ENCODE measurements around the gene GINS1.

DNA sequence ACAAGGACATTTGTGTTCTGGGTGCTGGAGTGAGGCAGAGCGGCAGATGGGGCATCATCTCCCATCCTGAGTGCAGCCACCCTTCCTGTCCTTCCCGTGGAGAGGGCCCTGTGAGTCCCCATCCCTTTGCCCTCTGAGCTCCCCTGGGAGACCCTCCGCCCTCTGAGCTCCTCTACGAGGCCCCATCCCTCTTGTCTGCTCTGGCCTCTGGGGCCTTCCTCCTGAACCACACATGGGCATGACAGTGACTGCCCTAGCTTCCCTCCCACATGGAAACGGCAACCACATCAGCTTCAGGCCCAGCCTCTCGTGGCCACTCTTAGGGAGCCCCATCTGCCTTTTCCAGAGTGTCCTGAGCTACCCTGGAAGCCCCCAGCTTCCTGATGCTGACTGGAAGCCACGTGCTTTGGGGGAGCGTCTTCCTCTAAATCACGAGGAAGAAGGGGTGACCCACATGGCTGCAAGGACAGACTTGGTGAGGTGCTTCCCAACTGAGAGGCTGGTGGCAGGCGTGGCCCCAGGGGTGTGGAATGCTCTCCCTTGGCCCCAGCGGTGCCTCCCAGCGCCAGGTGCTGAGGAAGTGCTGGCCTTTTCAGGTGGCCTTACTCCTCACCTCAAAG lies 52.6 kb downstream of the GINS1 start:
- TF ChIP-seq, protein P1, sequence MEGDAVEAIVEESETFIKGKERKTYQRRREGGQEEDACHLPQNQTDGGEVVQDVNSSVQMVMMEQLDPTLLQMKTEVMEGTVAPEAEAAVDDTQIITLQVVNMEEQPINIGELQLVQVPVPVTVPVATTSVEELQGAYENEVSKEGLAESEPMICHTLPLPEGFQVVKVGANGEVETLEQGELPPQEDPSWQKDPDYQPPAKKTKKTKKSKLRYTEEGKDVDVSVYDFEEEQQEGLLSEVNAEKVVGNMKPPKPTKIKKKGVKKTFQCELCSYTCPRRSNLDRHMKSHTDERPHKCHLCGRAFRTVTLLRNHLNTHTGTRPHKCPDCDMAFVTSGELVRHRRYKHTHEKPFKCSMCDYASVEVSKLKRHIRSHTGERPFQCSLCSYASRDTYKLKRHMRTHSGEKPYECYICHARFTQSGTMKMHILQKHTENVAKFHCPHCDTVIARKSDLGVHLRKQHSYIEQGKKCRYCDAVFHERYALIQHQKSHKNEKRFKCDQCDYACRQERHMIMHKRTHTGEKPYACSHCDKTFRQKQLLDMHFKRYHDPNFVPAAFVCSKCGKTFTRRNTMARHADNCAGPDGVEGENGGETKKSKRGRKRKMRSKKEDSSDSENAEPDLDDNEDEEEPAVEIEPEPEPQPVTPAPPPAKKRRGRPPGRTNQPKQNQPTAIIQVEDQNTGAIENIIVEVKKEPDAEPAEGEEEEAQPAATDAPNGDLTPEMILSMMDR (IDR thresholded peaks at IDR 0.05; ENCODE audit: low read length): no peak
- TF ChIP-seq EZH2 (optimal IDR thresholded peaks at IDR 0.05; ENCODE audit: low read depth, low read length): no peak
- no peak for TF ChIP-seq EZH2phosphoT487 (IDR thresholded peaks at IDR 0.05; ENCODE audit: low read length)
